ENCODE results near the gene BRF1. TPM values are rescaled to one million over a fixed set of nuclear protein-coding genes. Genes with fewer than 3 reads are reported as not detected.

The BRF1 gene
- total RNA-seq, 1 experiment from 2014 or later, result 41.2 TPM

- no peaks in the 10 kb centered on the region for H3K9me2 ChIP-seq (ENCODE audit: insufficient read depth)
- no peaks in the 10 kb centered on the region for H4K20me1 ChIP-seq (ENCODE audit: insufficient read depth)
- ChIA-PET CTCF (no interaction called here), RAD21 (ENCODE audit: low non-redundant PET in 1 of 2, low total read pairs in 2 of 2, uncharacterized antibody in 2 of 2, unreplicated experiment in 2 of 2) (no interaction called here), POLR2A (no interaction called here)
- no peak overlapping the region for H2AFZ ChIP-seq (ENCODE audit: low read depth, low read length, poor library complexity, severe bottlenecking)
- H3K4me2 ChIP-seq (ENCODE audit: low read length), result no peak overlapping the region
- peaks cover 8 to 9% of the 10 kb centered on the region in 2 experiments; a peak in 3 of 4 replicates for H3K36me3 ChIP-seq (ENCODE audit: control insufficient read depth in 1 of 2, insufficient read depth in 2 of 2, low read length in 2 of 2)
- DNase-seq (ENCODE audit: low read depth, low spot score) (no peak), ATAC-seq (no peak)
- no peaks in the 10 kb centered on the region for H3K9me3 ChIP-seq (ENCODE audit: control insufficient read depth in 1 of 2, insufficient read depth in 1 of 2, low read depth in 1 of 2, low read length in 2 of 2)
- intact Hi-C loops (cut with micrococcal nuclease), result no loop called here
- H3K27ac ChIP-seq (ENCODE audit: low read depth, low read length), result no peak overlapping the region
- BruUV-seq (replicated peaks), result no TSS peak
- H3K9ac ChIP-seq (ENCODE audit: low read length), result no peak overlapping the region
- TF ChIP-seq EZH2phosphoT487 (IDR thresholded peaks at IDR 0.05; ENCODE audit: borderline replicate concordance) (no peak), ELF1 (IDR thresholded peaks at IDR 0.05; ENCODE audit: borderline replicate concordance, low read depth) (no peak), CTCF (IDR thresholded peaks at IDR 0.05 in 2 of 3, conservative IDR thresholded peaks at IDR 0.05 in 1 of 3; ENCODE audit: borderline replicate concordance in 1 of 3, insufficient read depth in 1 of 3, low read depth in 2 of 3, low read length in 2 of 3) (no peak), SP1 (IDR thresholded peaks at IDR 0.05; ENCODE audit: low read depth) (no peak), ZFX (IDR thresholded peaks at IDR 0.05) (no peak), POLR2AphosphoS5 (IDR thresholded peaks at IDR 0.05; ENCODE audit: low read depth, low read length) (no peak), MAX (IDR thresholded peaks at IDR 0.05) (no peak), YY1 (IDR thresholded peaks at IDR 0.05; ENCODE audit: extremely low read depth, insufficient replicate concordance, low read depth, low read length) (no peak), ZNF274 (IDR thresholded peaks at IDR 0.05; ENCODE audit: low read depth, low read length) (no peak)
- H3K27me3 ChIP-seq (ENCODE audit: insufficient read depth, low read length), result no peaks in the 10 kb centered on the region
- H3K79me2 ChIP-seq (ENCODE audit: insufficient read depth, low read length), result no peaks in the 10 kb centered on the region
- H3K4me3 ChIP-seq (replicated peaks in 1 of 2; ENCODE audit: low read depth in 1 of 2, low read length in 2 of 2), result no peak overlapping the region
- H3K4me1 ChIP-seq (ENCODE audit: control insufficient read depth in 1 of 2, insufficient read depth in 2 of 2, low read length in 2 of 2), result no peaks in the 10 kb centered on the region
These were observed 77.5 kb downstream of the BRF1 start for GRCh38 chr14:105223260-105223659.

All from HCT116 (cell line).